Measurements from ENCODE around the gene LMLN. TPM values are rescaled to one million over a fixed set of nuclear protein-coding genes. Genes with fewer than 3 reads are reported as not detected.

The LMLN gene
- total RNA-seq, 2 experiments from 2014 or later: 3.5 to 3.6 TPM

- H3K36me3 Mint-ChIP-seq (ENCODE audit: low read depth): peaks cover 57% of the 10 kb centered on the region
- peak overlapping the region; percentile 97 for H3K4me3 Mint-ChIP-seq
- H3K27me3 Mint-ChIP-seq: no peaks in the 10 kb centered on the region
- Histone ChIP-seq H3K4me3 (ENCODE audit: low read length) (peak overlapping the region; percentile 86), H3K27me3 (ENCODE audit: control insufficient read depth in 1 of 2, insufficient read depth in 2 of 2, low read length in 2 of 2) (no peaks in the 10 kb centered on the region), H3K27ac (ENCODE audit: low read depth in 1 of 2, low read length in 2 of 2) (peak overlapping the region; percentile 73 to 99), H3K9me3 (ENCODE audit: control insufficient read depth in 1 of 2, insufficient read depth in 1 of 2, low read length in 2 of 2) (no peaks in the 10 kb centered on the region), H3K4me1 (ENCODE audit: insufficient read depth, low read length) (peaks cover 37% of the 10 kb centered on the region), H3K36me3 (ENCODE audit: insufficient read depth, low read length) (peaks cover 47% of the 10 kb centered on the region)
- TF ChIP-seq, protein P1, sequence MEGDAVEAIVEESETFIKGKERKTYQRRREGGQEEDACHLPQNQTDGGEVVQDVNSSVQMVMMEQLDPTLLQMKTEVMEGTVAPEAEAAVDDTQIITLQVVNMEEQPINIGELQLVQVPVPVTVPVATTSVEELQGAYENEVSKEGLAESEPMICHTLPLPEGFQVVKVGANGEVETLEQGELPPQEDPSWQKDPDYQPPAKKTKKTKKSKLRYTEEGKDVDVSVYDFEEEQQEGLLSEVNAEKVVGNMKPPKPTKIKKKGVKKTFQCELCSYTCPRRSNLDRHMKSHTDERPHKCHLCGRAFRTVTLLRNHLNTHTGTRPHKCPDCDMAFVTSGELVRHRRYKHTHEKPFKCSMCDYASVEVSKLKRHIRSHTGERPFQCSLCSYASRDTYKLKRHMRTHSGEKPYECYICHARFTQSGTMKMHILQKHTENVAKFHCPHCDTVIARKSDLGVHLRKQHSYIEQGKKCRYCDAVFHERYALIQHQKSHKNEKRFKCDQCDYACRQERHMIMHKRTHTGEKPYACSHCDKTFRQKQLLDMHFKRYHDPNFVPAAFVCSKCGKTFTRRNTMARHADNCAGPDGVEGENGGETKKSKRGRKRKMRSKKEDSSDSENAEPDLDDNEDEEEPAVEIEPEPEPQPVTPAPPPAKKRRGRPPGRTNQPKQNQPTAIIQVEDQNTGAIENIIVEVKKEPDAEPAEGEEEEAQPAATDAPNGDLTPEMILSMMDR (IDR thresholded peaks at IDR 0.05): no peak
- ChIA-PET CTCF (no interaction called here), POLR2A (interaction anchor here (0.5 to 2.9 kb wide), 2 partner anchors 10 to 1103 kb away, joined by 3 to 41 read pairs; partner anchors contain the start of gene LMLN)
- H3K27ac Mint-ChIP-seq: peak overlapping the region; percentile 98
- H3K4me1 Mint-ChIP-seq (ENCODE audit: low read depth): peaks cover 46% of the 10 kb centered on the region
- H3K9me3 Mint-ChIP-seq: no peaks in the 10 kb centered on the region
- intact Hi-C loops (cut with DNase I, micrococcal nuclease): loop anchor here (1.0 to 10.0 kb wide), 4 partner anchors 8 to 656 kb away; partner anchors contain the start of genes DLG1 (in 1 of the 2) and LMLN (in 1 of the 2)
- DNase-seq (no peak), ATAC-seq (ENCODE audit: poor library complexity) (no peak)
Observed at GRCh38 chr3:197950677-197951061, 9.3 kb upstream of the LMLN start.

GRCh38 chr3:197951392-197951990, 8.5 kb upstream of the LMLN start:
- Mint-ChIP-seq H3K27ac (peak overlapping the region; percentile 98), H3K9me3 (no peaks in the 10 kb centered on the region), H3K4me1 (ENCODE audit: low read depth) (peaks cover 48% of the 10 kb centered on the region), H3K36me3 (ENCODE audit: low read depth) (peaks cover 65% of the 10 kb centered on the region), H3K4me3 (peak overlapping the region; percentile 97), H3K27me3 (no peaks in the 10 kb centered on the region)
- DNase-seq (peak in 1 of 14 experiments; percentile 34), ATAC-seq (ENCODE audit: poor library complexity) (no peak)
- Histone ChIP-seq H3K27me3 (ENCODE audit: control insufficient read depth in 1 of 2, insufficient read depth in 2 of 2, low read length in 2 of 2) (no peaks in the 10 kb centered on the region), H3K9me3 (ENCODE audit: control insufficient read depth in 1 of 2, insufficient read depth in 1 of 2, low read length in 2 of 2) (no peaks in the 10 kb centered on the region), H3K4me3 (ENCODE audit: low read length) (peak overlapping the region; percentile 86), H3K4me1 (ENCODE audit: insufficient read depth, low read length) (peaks cover 37% of the 10 kb centered on the region), H3K27ac (ENCODE audit: low read depth in 1 of 2, low read length in 2 of 2) (peak overlapping the region in 1 of 2 donors; percentile 99), H3K36me3 (ENCODE audit: insufficient read depth, low read length) (peaks cover 56% of the 10 kb centered on the region)
- TF ChIP-seq, protein P1 (IDR thresholded peaks at IDR 0.05): no peak
- POLR2A ChIA-PET: interaction anchor here (2.9 kb wide), 1 partner anchor 9 kb away, joined by 41 read pairs; the partner anchor contains the start of gene LMLN
- CTCF ChIA-PET: no interaction called here
- intact Hi-C loops (cut with DNase I, micrococcal nuclease): loop anchor here (10.0 kb wide), 2 partner anchors 133 to 657 kb away; partner anchors contain the start of gene DLG1 (in 1 of the 2)

- Mint-ChIP-seq H3K27me3 (no peaks in the 10 kb centered on the region), H3K27ac (no peak overlapping the region), H3K36me3 (ENCODE audit: low read depth) (peaks cover 75% of the 10 kb centered on the region), H3K4me1 (ENCODE audit: low read depth) (peaks cover 50% of the 10 kb centered on the region), H3K9me3 (no peaks in the 10 kb centered on the region), H3K4me3 (peak overlapping the region; percentile 74)
- no peak overlapping the region for H3K4me3 ChIP-seq (ENCODE audit: low read length)
- POLR2A ChIA-PET: interaction anchor here (1.5 kb wide), 1 partner anchor 9 kb away, joined by 4 read pairs; no protein-coding TSS in a partner anchor
- peaks cover 63% of the 10 kb centered on the region for H3K36me3 ChIP-seq (ENCODE audit: insufficient read depth, low read length)
- intact Hi-C loops (cut with DNase I, micrococcal nuclease): loop anchor here (10.0 kb wide), 2 partner anchors 132 to 658 kb away; partner anchors contain the start of gene DLG1 (in 1 of the 2)
- TF ChIP-seq, protein P1 (IDR thresholded peaks at IDR 0.05): no peak
- H3K27ac ChIP-seq (ENCODE audit: low read depth in 1 of 2, low read length in 2 of 2): no peak overlapping the region
- CTCF ChIA-PET: no interaction called here
- no peaks in the 10 kb centered on the region for H3K9me3 ChIP-seq (ENCODE audit: control insufficient read depth in 1 of 2, insufficient read depth in 1 of 2, low read length in 2 of 2)
- H3K4me1 ChIP-seq (ENCODE audit: insufficient read depth, low read length): peaks cover 41% of the 10 kb centered on the region
- ATAC-seq (ENCODE audit: poor library complexity) (no peak), DNase-seq (no peak)
- H3K27me3 ChIP-seq (ENCODE audit: control insufficient read depth in 1 of 2, insufficient read depth in 2 of 2, low read length in 2 of 2): no peaks in the 10 kb centered on the region
Observed at GRCh38 chr3:197952440-197952839, 7.6 kb upstream of the LMLN start.
